GM21526 (cell line): Measurements from ENCODE around the gene CHST2.
A peak's percentile ranks its signal among the peaks of the same experiment; 100 is the strongest.
"Not testable (repeated sequence)": the region's sequence is repeated elsewhere in the genome, so short reads cannot be mapped to it uniquely, and the experiment has no call there.

Source experiments
- ATAC-seq: cut with Tn5 transposase; IDR thresholded peaks from one replicate; pipeline ENCODE4 v1.9.1; 2021; ENCODE audit warnings: moderate library complexity; ENCODE audit not compliant: unreplicated experiment, low FRiP score

The CHST2 gene

GRCh38 chr3:143119009-143119914 is at the start of gene CHST2:
TSS of gene CHST2 (plus strand) at chr3:143119771. CDS start at chr3:143120817, 1,046 bp downstream.
- peak; percentile 75 for ATAC-seq

- ATAC-seq: no peak
Observed at GRCh38 chr3:143070977-143071551, 48.5 kb upstream of the CHST2 start.

GRCh38 chr3:143071776-143072175 is 47.8 kb upstream of the CHST2 start:
- no peak for ATAC-seq

- not testable (repeated sequence) for ATAC-seq
Observed at GRCh38 chr3:143072298-143073020, 47.1 kb upstream of the CHST2 start.

GRCh38 chr3:143073541-143073940 is 46.0 kb upstream of the CHST2 start:
- ATAC-seq: not testable (repeated sequence)

- ATAC-seq: not testable (repeated sequence)
Observed at GRCh38 chr3:143073983-143074382, 45.6 kb upstream of the CHST2 start.

GRCh38 chr3:143078883-143079282 is 40.7 kb upstream of the CHST2 start:
- no peak for ATAC-seq

GRCh38 chr3:143080196-143080595 is 39.4 kb upstream of the CHST2 start:
- ATAC-seq: no peak

- ATAC-seq: no peak
Observed at GRCh38 chr3:143081365-143081764, 38.2 kb upstream of the CHST2 start.

GRCh38 chr3:143081844-143082778 is 37.5 kb upstream of the CHST2 start:
- peak; percentile 88 for ATAC-seq

- no peak for ATAC-seq
Observed at GRCh38 chr3:143083781-143084180, 35.8 kb upstream of the CHST2 start.

GRCh38 chr3:143084856-143085731 is 34.5 kb upstream of the CHST2 start:
- ATAC-seq: peak; percentile 32

GRCh38 chr3:143088835-143089234 is 30.7 kb upstream of the CHST2 start:
- no peak for ATAC-seq

GRCh38 chr3:143089965-143090364 is 29.6 kb upstream of the CHST2 start:
- ATAC-seq: no peak

GRCh38 chr3:143090486-143090885 is 29.1 kb upstream of the CHST2 start:
- ATAC-seq: no peak

- ATAC-seq: no peak
Observed at GRCh38 chr3:143090976-143091837, 28.4 kb upstream of the CHST2 start.

GRCh38 chr3:143092191-143092590 is 27.4 kb upstream of the CHST2 start:
- ATAC-seq: no peak

- ATAC-seq: no peak
Observed at GRCh38 chr3:143095813-143096212, 23.8 kb upstream of the CHST2 start.
